NCI-H1092 treated with DMSO at 0.1 percent for 48 hours (cell line): ENCODE data around the gene OTOG.

Source experiments
- DNase-seq: peaks from one replicate; lab custom pipeline; 2025; lab: John Stamatoyannopoulos, UW

OTOG gene, protein sequence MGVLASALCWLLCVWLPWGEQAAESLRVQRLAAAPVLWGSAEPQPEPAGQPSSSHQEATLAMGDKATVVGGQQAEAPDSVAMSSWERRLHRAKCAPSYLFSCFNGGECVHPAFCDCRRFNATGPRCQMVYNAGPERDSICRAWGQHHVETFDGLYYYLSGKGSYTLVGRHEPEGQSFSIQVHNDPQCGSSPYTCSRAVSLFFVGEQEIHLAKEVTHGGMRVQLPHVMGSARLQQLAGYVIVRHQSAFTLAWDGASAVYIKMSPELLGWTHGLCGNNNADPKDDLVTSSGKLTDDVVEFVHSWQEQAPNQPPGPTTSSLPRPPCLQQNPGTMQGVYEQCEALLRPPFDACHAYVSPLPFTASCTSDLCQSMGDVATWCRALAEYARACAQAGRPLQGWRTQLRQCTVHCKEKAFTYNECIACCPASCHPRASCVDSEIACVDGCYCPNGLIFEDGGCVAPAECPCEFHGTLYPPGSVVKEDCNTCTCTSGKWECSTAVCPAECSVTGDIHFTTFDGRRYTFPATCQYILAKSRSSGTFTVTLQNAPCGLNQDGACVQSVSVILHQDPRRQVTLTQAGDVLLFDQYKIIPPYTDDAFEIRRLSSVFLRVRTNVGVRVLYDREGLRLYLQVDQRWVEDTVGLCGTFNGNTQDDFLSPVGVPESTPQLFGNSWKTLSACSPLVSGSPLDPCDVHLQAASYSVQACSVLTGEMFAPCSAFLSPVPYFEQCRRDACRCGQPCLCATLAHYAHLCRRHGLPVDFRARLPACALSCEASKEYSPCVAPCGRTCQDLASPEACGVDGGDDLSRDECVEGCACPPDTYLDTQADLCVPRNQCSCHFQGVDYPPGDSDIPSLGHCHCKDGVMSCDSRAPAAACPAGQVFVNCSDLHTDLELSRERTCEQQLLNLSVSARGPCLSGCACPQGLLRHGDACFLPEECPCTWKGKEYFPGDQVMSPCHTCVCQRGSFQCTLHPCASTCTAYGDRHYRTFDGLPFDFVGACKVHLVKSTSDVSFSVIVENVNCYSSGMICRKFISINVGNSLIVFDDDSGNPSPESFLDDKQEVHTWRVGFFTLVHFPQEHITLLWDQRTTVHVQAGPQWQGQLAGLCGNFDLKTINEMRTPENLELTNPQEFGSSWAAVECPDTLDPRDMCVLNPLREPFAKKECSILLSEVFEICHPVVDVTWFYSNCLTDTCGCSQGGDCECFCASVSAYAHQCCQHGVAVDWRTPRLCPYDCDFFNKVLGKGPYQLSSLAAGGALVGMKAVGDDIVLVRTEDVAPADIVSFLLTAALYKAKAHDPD (N-terminal part only)

GRCh38 chr11:17547051-17547577 lies at the start of gene OTOG:
Gene OTOG, plus strand, starts transcription at chr11:17547259. Its CDS starts 114 bp downstream, at chr11:17547373.
- peak; percentile 85 for DNase-seq

DNA sequence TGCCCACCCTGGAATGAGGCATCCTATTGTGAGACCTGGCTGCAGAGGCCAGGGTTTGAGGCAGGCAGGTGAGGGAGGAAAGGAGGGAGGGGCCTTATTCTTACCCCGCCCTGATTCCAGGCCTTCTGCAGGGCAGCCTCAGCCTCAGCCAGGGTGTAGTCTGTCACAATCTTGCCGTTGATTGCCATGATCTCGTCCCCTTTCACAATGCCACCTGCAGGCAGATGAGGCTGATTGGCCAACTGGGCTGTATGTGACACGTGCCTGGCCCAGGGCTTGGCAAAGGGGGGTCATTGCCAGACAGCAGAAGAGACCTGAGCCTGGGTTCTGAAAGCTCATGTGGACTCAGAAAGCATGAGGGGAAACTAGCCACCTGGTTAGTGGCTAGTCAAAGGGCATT lies 49.0 kb upstream of the OTOG start:
- no peak for DNase-seq

DNA sequence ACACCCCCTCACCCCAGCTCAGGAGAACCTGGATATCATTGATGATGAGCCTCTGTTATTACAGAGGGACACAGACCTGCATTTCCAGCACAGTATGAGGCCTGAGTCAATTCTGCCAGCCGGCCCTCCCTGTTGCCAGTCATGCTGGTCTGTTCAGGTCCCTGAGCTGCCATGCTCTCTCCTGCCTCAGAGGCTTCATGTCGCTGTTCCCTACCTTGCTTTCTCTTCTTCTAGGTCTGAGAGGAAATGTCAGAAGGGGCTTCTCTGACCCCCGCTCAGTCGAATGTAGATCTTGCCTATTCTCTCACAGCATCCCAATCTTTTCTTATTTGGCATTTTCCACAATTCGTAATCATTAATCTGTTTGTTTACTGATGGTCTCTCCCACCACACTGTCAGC lies 48.6 kb upstream of the OTOG start:
- no peak for DNase-seq

DNA sequence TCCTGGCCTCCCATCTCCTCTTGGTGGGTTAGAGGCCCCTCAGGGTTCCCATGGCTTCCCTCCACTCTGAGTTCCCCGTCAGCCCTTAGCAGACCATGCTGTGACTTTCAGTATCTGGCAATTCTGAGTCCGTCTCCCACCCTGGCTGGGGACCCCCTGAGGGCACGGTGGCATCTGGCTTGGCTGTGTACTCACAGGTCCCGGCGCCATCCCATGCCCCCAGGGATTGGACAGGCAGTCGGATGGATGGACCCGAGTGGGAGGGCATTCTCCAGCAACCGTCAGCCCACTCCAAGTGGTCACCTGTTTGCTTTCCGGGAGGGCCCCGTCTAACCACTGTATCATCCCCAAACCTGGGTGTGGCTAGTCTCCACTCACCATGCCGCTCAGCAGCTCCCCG lies 46.4 kb upstream of the OTOG start:
- DNase-seq: no peak

DNA sequence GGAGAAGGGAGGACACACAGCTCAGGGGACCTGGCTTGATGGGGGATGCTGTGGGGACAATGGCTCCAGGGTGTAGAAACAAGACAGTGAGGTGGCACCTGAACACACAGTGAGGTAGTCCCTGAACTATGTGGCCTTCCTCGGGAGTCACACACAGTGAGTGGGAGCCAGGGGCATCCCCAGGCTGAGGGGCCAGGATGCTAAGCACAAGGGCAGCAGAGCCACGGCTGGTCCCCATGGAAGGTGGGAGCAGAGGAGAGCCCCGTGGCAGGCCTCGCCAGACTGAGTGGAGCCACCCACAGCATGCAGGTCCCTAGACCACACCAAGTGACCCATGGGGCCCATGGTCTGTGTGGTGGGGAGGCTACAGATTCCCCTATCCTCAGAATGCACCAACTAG lies 44.4 kb upstream of the OTOG start:
- DNase-seq: no peak

- DNase-seq: peak; percentile 82
These were observed 42.5 kb upstream of the OTOG start for GRCh38 chr11:17504330-17505107.

DNA sequence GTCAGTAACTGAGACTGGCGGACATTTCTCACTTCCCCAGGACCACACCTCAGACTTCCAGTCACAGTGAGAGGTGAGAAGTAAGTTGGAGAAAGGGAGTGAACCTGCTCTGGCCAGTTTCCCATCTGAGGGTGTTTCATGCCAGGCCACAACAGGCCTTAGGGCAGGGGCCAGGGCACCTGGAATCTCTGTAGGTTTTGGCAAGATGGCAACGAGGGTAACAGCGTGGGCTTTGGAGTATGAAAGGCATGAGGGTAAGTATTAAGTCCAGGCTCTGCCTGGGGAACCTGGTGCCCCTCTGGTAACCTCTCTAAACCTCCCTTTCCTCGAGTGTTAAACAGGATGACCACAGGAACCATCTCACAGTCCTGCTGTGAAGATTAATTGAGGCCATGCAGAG lies 41.9 kb upstream of the OTOG start:
- DNase-seq: no peak

GRCh38 chr11:17506314-17506713 lies 40.7 kb upstream of the OTOG start:
- no peak for DNase-seq

GRCh38 chr11:17506942-17507341 lies 40.1 kb upstream of the OTOG start:
- DNase-seq: no peak

GRCh38 chr11:17507773-17508172 lies 39.3 kb upstream of the OTOG start:
- DNase-seq: no peak

- no peak for DNase-seq
These were observed 38.8 kb upstream of the OTOG start for GRCh38 chr11:17508306-17508705.

GRCh38 chr11:17508791-17509190 lies 38.3 kb upstream of the OTOG start:
- DNase-seq: no peak

DNA sequence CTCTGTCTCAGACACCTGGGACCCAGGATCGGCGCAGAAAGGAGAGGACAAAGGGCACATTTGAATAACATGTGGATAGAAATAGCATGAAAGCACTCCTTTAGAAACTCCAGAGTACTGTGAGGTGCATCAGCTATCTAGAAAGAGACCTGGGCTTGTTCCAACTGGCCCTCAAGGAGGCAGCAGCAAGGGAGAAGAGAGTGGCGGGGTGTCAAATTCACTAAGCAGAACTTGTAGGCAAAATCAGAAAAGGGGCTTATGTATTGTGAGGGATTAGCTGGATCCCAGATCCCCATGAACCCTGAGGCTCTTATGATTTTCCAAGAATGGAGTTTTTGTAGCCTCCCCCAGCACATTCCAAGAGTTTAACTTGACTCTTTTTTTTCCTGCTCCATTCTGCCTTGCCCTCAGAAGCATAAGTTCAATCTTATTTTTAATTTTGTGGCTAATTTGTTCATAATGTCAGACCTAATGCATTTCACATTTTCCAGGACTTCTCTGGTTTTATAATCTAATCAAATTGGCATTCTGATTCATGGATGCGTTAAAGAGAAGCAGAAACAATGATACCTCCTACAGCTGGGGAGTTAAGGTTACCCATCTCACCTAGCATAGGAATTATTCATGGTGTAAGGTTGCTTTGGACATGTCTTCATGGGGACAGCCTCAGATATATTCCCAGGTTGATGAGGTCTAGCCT lies 36.4 kb upstream of the OTOG start:
- no peak for DNase-seq

- no peak for DNase-seq
These were observed 35.5 kb upstream of the OTOG start for GRCh38 chr11:17511571-17511970.

DNA sequence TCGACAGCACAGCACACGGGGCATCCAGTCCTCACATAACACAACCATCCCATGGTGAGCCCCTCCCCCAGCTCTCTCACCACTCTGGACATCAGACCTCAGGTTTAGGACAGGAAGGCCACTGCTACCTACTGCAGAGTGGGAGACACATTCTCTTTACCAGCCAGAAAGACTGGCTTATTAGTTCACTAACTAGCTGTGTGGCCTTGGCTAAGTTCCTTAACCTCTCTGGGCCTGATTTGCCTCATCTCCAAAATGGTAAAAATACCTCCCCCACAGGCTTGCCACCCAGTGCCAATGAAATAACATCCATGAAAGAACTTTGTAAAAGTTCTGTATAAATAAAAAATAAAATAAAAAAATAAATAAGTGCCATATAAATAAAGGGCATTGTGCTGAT lies 35.0 kb upstream of the OTOG start:
- no peak for DNase-seq

- DNase-seq: no peak
These were observed 33.2 kb upstream of the OTOG start for GRCh38 chr11:17513853-17514252.

GRCh38 chr11:17514476-17514875 lies 32.6 kb upstream of the OTOG start:
- DNase-seq: no peak

DNA sequence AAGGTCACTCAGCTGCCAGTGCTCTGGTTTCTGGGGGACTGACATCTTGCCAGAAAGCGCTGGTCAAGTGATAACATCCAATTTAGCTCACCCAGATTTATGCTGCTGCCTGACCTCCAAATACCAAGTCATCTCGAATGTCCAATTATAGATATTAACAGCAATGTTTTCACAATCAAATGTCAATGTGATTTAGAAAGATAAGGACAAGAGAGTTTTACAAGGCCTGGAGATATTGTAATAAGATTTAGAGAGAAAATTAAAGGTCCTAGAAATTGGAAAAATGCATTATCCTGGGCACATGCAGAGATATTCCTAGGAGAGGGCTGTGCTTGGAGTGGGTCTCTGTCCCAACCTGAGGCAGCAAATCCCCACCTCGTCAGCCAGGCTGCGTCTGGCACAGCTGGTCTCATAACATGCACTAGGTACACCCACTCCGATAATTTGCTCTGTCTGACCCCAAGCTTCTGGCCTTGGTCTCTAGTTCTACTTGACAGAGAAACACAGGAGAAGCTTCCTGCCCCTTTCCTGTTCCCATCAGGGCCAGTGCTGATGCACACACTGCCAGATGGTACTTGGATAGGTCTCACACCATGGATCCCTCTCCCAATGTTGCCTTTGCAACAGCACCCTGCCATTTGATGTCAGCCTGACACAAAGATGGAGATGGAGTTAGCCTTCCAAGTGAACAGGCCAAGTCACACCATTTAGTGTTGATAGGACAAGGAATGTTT lies 31.4 kb upstream of the OTOG start:
- DNase-seq: no peak

DNA sequence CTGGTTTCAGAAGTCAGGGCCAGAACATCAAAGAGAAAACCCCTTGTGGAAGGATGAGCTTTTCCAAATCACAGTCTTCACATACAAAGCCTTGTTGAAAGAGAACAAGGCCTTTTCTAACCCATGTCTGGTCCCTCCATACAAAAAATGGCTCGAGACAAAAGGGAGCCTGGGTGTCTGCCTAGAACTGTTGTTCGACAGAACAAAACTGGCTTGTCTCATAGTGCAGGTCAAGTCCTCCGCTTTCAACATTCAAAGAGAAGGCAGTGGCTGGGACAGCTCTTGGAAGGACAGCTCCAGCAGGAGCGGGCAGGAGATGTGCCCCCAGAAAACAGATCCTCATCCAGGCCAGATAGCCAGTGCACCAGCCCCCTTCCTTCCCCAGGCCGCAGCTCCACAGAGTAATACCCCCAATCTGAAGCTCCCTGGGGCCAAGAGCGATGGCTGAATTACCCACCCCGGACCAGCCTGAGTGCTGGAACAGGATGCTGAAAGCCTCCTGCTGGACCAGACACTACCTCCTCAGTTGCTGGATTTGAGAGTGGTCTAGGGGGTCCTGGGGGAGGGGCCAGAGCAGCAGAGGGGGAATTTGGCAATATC lies 30.4 kb upstream of the OTOG start:
- DNase-seq: no peak

GRCh38 chr11:17517186-17517585 lies 29.9 kb upstream of the OTOG start:
- no peak for DNase-seq
